ENCODE results near the gene GNG13.

The GNG13 gene

GRCh38 chr16:793414-793813, 7.1 kb downstream of the GNG13 start:
- no peak for ATAC-seq
- DNase-seq, result no peak

GRCh38 chr16:792221-792995, 8.1 kb downstream of the GNG13 start:
- DNase-seq, result no peak
- ATAC-seq, result no peak

- DNase-seq, result no peak
- ATAC-seq, result no peak
Observed at GRCh38 chr16:791131-791530, 9.4 kb downstream of the GNG13 start.

GRCh38 chr16:790086-790485, 10.4 kb downstream of the GNG13 start:
- ATAC-seq, result no peak

DNA sequence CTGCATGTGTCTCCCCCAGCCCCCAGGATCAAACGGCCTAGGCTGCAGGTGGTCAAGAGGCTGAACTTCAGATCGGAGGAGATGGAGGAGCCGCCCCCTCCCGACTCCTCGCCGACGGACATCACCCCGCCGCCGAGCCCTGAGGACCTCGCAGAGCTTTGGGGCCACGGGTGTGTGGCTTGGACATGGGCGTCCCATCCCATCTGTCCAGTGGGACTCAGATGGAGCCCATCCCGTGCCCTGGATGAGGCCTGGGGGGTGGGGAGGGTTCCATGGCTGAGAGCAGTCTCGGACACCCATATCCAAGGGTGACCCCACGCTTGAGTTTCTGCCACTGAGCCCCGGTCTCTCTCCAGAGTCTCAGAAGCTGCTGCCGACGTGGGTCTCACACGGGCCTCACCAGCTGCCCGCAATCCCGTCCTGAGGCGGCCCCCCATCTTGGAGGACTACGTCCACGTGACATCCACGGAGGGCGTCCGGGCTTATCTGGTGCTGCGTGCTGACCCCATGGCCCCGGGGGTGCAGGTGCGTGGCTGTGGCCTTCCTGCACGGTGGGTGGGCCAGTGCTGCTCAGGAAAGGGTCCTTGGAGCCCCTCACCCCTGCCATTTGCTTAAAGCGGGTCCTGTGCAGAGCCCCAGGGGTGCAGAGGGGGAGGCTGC, 11.2 kb downstream of the GNG13 start:
- no peak for ATAC-seq
- DNase-seq, result no peak

More at GRCh38 chr16:790086-790485, 10.4 kb downstream of the GNG13 start:
- no peak for DNase-seq

DNA sequence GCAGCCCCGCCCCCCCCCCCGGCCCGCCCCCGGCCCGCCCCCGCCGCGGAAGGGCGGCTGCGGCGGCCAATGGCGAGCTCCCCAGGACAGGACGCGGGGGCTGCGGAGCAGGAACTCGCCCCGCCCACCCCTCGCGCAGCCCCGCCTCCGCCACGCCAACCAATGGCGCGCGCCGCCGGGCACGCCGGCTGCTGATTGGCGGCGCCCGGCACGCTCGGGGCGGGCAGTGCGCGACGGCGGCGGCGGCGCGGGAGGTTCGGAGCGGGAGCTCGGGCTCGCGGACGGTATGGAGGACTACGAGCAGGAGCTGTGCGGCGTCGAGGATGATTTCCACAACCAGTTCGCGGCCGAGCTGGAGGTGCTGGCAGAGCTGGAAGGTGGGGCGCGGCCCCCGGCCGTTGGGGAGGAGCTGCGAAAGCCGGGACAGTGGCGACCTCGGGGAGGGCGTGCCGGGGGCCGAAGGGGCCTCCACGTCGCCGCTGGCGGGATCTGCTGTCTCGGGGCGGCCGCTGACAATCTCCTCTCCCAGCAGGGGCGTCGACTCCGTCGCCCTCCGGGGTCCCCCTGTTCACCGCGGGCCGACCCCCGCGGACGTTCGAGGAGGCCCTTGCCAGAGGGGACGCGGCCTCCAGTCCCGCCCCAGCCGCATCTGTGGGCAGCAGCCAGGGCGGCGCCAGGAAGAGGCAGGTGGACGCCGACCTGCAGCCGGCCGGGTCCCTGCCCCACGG, 12.0 kb downstream of the GNG13 start, which contains the start of gene CHTF18:
TSS of gene CHTF18 (plus strand) at position 222 of the 728 bp plus-strand sequence. CDS start at position 287, 65 bp downstream.
- ATAC-seq (peak; percentile 85), DNase-seq (peak; percentile 94)

- DNase-seq (no peak), ATAC-seq (peak; percentile 8)
Observed at GRCh38 chr16:787978-788398, 12.5 kb downstream of the GNG13 start, which contains the start of gene RPUSD1. Gene RPUSD1, minus strand, starts transcription at chr16:788381. Its CDS starts 644 bp downstream, at chr16:787737.

DNA sequence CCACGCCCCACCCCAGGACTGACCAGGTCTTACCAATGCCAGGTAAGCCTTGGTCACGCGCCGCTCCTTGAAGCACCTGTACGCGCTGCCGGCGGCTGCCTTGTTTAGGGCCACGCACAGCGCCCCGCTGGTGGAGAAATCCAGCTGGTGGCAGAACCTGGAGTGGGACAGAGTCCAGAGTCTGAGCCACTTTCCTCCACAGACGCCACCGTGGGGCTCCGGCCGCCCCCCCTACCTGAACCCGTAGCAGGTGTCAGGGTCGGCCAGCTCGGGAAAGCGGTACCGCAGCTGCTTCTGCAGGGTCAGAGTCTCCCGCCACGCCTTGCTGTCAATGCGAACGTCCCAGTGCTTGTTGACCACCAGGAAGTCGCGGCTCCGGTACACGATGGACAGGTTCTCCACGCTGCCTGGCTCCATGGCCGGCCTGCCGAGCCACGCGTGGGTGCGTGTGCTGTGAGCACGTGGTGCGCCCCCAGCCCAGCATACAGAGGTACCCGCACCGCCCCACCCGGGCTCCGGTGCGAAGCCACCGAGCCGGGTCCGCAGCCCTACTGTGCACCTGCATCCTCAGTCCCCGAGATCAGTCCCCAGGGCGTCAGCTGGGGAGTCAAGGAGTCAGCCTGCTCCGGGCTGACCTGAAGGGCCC, 13.1 kb downstream of the GNG13 start:
- no peak for DNase-seq
- ATAC-seq, result no peak

DNA sequence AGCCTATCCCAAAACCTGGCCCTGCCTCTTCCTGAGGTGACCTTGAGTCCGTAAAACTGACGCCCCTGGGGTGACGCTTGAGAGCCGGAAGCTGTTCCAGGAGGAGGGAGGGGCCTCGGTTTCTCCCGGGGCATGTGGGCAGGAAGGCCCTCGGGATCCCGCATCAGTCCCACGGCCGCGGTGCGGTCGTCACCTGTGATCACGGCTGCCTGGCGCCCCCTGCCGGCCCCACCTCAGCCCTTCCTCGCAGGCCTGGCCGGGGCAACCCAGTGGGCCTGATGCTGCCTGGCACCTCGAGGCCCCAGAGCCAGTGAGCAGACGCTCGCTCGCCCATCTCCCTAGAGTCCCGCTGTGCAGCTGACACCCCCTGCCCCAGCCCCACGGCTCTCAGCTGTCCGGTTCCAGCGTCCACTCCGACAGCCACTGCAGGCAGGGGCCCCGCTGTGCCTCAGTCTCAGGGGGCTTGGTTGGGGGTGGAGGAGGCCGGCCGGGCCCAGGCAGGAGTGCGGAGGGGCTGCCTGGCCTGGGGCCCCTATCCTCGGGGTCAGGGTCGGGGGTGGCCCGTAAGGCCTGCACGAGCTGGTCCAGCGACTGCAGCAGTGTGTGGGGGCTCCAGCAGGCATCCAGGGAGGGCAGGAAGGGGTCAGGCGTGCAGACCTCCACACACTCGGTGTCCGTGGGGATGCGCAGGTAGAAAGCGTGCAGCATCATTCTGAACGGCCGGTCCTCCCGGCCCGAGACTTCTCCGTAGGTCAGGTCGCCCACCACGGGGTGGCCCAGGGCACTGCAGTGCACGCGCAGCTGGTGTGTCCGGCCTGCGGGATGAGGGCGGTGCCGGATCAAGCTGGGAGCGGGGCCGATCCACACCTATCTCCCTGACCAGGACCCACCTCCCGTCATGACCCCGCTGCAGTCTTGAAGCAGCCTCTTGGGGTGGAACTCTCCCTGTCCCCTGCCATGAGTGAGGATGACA, 14.7 kb downstream of the GNG13 start:
- ATAC-seq, result peak; percentile 21
- DNase-seq, result peak; percentile 87

- DNase-seq, result no peak
- ATAC-seq, result no peak
Observed at GRCh38 chr16:784431-784830, 16.1 kb downstream of the GNG13 start.

GRCh38 chr16:783404-784161, 17.0 kb downstream of the GNG13 start:
- DNase-seq, result no peak
- ATAC-seq, result no peak

GRCh38 chr16:782766-783403, 17.6 kb downstream of the GNG13 start:
- ATAC-seq (no peak), DNase-seq (no peak)

- ATAC-seq, result no peak
Observed at GRCh38 chr16:782258-782657, 18.3 kb downstream of the GNG13 start.

DNA sequence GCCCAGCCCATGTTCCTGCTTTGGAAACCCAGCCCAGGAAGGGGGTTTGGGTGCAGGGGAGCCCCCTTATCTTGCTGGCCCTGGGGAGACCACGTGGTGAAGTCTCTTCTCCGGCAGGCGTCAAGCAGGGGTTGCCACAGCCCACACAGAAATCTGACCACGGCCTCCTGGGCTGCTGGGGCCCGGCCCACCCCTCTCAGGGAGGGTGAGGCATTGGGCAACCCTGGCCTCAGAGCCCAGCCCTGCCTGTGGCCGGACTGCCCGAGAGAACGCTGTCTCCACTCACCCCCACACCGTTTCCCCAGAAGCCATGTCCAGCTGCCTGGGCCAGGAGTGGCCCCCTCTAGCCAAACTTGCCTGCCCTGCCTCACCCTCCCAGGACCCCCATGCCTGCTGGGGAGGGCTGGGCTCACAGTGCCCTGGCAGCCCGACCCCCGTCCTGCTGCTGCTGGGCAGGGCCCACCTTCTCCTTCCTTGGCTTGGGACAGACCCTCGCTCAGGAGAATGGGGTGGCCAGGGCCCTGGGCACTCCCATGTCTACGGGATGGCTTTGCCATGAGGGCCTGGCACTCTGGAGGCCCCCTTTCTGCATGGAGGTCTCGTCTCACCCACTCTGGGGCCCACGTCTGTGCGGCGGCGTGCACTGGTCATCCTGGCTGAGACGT, 19.1 kb downstream of the GNG13 start:
- no peak for DNase-seq
- no peak for ATAC-seq

More at GRCh38 chr16:782258-782657, 18.3 kb downstream of the GNG13 start:
- no peak for DNase-seq

DNA sequence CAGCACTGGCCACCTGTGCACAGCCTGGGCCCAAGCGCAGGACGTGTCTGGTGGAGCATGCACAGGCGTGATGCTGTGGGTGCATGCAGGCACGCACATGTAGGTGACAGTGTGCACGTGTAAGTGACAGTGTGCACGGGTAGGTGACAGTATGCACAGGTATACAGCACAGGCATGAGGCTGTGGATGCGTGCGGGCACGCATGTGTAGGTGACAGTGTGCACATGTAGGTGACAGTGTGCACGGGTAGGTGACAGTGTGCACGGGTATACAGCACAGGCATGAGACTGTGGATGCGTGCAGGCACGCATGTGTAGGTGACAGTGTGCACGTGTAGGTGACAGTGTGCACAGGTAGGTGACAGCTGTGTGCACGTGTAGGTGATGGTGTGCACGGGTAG, 20.2 kb downstream of the GNG13 start:
- ATAC-seq (no peak), DNase-seq (no peak)

GRCh38 chr16:779561-779960, 21.0 kb downstream of the GNG13 start:
- ATAC-seq, result no peak
- no peak for DNase-seq

DNA sequence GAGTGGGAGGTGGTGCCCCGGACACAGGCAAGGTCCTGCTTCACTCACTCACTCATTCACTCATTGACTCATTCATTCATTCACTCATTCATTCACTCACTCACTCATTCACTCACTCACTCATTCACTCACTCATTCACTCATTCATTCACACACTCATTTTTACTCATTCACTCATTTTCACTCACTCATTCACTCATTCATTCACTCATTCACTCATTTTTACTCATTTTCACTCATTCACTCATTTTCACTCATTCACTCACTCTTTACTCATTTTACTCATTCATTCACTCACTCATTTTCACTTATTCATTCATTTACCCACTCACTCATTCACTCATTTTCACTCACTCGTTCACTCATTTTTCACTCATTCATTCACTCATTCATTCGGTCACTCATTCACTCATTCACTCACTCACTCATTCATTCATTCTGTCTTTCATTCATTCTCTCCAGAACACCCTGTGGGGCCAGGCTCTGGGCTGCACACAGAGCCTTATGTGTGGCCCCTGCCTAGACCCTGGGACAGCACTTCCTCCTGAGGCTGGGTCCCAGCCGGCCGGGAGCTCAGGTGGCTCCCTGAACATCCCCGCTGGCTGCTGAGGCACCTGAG, 21.5 kb downstream of the GNG13 start:
- no peak for ATAC-seq
- no peak for DNase-seq

DNA sequence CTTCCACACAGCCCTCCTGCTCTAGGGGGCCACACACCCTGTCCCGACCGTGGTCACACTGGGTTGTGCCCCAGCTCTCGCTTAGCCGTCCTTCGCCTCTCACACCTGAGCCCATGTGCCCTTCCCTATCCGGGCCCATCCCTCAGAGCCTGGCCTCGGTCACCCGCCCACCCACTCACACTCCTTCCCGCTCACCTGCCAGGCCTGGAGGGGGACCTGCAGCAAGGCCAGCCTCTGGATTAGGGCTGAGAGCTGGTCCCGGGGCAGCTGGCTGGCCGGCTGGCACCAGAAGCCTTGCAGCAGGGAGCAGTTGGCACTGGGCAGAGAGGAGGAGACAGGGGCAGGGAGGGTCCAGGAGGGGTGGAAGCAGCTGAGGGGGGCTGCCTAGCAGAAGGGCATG, 22.1 kb downstream of the GNG13 start:
- DNase-seq, result no peak
- no peak for ATAC-seq

DNA sequence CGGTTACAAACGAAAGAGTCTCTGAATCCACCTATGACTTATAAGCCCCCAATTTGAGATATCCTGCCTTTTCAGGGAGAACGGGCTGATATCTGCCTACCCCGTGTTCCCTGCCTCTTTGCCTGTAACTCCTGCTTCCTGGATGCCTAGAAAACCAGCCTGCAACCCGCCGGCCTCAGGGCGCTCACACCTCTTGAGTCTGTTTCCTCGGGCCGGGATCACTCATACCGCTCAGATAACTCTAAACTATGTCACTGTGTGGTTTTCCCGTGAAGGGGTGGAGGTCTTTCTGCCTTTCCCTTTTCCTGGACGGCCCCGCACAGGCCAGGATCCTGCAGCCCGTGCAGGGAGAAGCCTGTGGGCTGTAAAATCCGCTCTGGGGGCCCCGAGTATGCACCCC, 22.7 kb downstream of the GNG13 start:
- DNase-seq, result no peak
- ATAC-seq, result no peak

Data from stimulated activated naive CD8-positive, alpha-beta T cell treated with anti-CD3 and anti-CD28 coated beads, Interleukin-15, Interleukin-2, amounts not matched to agents 100 U/mL and 50 U/mL, for 24 hours (primary cell).